ENCODE results near the gene ACYP2.

DNA sequence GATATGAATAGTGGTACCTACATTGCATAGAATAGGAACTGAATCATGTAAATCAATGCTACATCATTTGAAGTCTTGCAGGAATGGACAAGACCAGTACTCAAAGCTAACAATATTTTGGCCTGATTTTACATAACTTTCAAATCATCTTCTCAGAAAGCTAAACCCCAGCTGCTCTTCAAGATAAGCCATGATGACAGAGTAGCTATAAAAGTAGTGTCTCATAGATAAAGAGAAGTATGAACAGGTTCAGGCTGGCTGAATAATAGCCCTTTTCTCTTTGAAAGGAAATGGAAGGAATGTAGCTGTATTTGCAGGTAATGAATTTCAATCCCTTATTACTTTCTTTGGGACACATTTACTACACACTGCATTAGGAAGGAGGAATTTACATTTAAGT, 112.4 kb downstream of the ACYP2 start:
- TF ChIP-seq, protein P1, sequence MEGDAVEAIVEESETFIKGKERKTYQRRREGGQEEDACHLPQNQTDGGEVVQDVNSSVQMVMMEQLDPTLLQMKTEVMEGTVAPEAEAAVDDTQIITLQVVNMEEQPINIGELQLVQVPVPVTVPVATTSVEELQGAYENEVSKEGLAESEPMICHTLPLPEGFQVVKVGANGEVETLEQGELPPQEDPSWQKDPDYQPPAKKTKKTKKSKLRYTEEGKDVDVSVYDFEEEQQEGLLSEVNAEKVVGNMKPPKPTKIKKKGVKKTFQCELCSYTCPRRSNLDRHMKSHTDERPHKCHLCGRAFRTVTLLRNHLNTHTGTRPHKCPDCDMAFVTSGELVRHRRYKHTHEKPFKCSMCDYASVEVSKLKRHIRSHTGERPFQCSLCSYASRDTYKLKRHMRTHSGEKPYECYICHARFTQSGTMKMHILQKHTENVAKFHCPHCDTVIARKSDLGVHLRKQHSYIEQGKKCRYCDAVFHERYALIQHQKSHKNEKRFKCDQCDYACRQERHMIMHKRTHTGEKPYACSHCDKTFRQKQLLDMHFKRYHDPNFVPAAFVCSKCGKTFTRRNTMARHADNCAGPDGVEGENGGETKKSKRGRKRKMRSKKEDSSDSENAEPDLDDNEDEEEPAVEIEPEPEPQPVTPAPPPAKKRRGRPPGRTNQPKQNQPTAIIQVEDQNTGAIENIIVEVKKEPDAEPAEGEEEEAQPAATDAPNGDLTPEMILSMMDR (IDR thresholded peaks at IDR 0.05), result no peak
- TF ChIP-seq POLR2A (IDR thresholded peaks at IDR 0.05), result no peak
